ENCODE measurements around the gene FREY1.

The FREY1 gene

DNA sequence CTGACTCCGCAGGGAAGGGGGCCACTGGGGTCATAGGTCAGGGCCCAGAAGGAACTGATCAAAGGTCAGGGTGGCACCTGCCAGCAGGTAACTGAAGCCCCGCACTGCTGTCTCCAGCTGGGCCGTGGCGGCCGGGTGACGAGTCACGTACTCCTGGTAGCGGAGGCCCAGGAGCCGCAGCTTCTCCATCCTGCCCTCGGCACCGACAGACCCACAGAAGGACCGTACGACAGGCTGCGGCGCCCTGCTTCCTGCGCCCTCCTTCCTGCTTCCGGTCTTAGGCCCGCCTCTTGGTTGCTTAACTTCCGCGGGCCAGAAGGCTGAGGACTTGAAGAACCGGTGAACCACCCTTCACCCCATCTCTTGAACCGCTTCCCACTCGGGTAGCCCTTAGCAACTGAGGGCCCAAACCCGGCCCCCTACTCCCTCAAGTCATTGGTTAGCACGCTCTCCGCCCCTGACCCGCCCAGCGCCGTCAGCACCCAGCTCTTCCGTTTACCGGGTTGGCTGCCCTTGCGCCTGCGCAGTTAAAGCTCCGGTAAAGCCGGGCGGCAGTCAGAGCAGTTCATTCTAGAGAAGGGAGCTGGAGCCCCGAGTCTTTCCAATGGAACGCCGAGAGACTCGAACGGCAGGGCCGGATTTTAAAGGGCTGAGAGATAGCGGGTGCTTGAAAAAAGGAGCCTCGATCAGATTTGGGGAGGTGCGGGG, 10.7 kb upstream of the FREY1 start, which contains the start of gene PEX16:
PEX16 (minus strand) TSS at position 255 of the 708 bp plus-strand sequence; CDS start at position 189, 66 bp downstream.
- intact Hi-C loops (cut with DNase I; ENCODE audit: low total_unique reads), result loop anchor here (5.0 kb wide), 2 partner anchors 60 to 75 kb away; no protein-coding TSS in a partner anchor
- Histone ChIP-seq H3K27ac (peak within 1 kb of the TSS; percentile 87 to 89), H3K4me1 (peaks cover 10 to 45% (median 23%) of the 10 kb centered on the region in 4 donors), H3K9me3 (no peaks in the 10 kb centered on the region), H3K4me3 (peak within 1 kb of the TSS; percentile 79 to 81), H3K36me3 (peaks cover 19 to 31% (median 27%) of the 10 kb centered on the region in 3 donors), H3K27me3 (peaks cover 10 to 16% of the 10 kb centered on the region in 2 donors)
- DNase-seq, result peak; percentile 98 to 99
- no peak for TF ChIP-seq CTCF (IDR thresholded peaks at IDR 0.05)

DNA sequence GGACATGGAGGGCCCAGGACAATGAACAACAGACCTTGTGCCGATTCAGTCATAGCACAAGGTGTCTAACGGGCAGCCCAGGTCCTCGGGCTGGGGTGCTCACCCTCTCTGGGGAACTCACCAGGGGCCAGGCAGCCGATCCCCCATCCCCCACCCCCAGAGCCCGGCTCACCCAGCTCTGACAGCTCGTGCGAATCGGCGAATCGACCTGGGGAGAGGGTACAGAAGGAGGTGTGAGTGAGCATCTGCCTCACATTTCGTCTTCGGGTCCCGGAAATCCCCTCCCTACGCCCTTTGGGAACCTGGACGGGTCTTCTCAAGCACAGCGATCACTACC, 10.2 kb upstream of the FREY1 start:
- H3K9me3 ChIP-seq, result no peaks in the 10 kb centered on the region
- intact Hi-C loops (cut with DNase I; ENCODE audit: low total_unique reads), result loop anchor here (5.0 kb wide), 2 partner anchors 60 to 75 kb away; no protein-coding TSS in a partner anchor
- no peak for TF ChIP-seq CTCF (IDR thresholded peaks at IDR 0.05)
- peak overlapping the region; percentile 79 to 81 for H3K4me3 ChIP-seq
- H3K27me3 ChIP-seq, result peaks cover 5 to 11% of the 10 kb centered on the region in 2 donors
- H3K4me1 ChIP-seq, result peaks cover 4 to 40% (median 18%) of the 10 kb centered on the region in 4 donors
- peaks cover 23 to 36% (median 32%) of the 10 kb centered on the region in 3 donors for H3K36me3 ChIP-seq
- DNase-seq, result no peak
- H3K27ac ChIP-seq, result peak overlapping the region; percentile 87 to 89

DNA sequence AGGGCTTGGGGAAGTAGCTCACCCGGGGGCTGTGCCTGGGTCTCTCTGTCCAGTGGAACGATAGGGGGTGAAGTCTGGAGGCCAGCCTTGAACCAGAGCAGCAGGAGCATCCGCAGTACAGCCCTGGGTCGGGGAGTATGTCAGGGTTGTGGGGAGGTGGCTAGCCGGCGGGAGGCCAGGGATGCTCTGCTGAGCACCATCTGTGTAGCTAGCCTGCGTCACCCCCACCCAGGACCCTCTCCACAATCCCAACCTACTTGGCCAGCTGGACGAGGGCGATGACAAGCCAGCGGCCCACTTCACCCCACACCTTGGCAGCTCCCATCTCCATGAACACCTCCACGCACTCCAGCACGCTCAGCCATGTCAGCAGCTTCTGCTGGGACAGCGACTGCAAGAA, 8.4 kb upstream of the FREY1 start:
- intact Hi-C loops (cut with DNase I; ENCODE audit: low total_unique reads), result loop anchor here (5.0 kb wide), 2 partner anchors 58 to 73 kb away; no protein-coding TSS in a partner anchor
- H3K9me3 ChIP-seq, result no peaks in the 10 kb centered on the region
- no peak overlapping the region for H3K4me3 ChIP-seq
- no peaks in the 10 kb centered on the region for H3K27me3 ChIP-seq
- H3K4me1 ChIP-seq, result peaks cover 0 to 31% (median 13%) of the 10 kb centered on the region in 4 donors
- no peak for TF ChIP-seq CTCF (IDR thresholded peaks at IDR 0.05)
- peaks cover 37 to 54% (median 50%) of the 10 kb centered on the region in 3 donors for H3K36me3 ChIP-seq
- H3K27ac ChIP-seq, result no peak overlapping the region
- DNase-seq, result no peak

DNA sequence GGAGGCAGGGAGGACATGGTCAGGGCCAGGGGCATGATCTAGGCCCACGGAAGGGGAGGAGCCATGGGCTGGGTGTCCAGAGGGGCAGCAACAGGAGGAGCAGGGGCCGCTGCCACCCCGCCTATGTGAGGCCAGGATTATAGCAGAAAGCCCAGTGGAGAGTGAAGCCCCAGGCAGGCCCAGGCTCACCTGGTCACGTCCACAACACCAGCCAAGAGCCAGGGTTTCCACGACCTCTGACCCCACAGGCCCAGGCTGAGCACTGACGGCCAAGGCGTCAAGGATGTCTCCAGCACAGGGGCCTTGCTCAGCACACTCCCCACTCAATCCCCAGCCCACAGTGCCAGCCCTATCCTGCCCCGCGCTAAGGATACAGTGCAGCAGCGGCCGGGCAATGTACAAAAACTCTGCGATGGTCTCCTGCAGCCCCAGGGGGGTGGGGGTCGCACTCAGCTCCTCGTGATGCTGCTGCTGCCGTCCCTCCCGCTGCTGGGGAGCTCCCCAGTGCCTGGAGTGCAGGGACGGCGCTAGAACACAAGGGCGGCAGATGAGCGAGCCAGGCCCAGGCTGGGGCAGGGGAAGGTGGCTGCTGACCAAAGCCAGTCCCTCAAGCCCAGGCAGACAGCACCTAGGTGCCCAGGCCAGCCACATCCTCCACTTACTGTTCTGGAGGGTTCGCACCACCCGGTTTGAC, 7.0 kb upstream of the FREY1 start:
- H3K4me1 ChIP-seq, result peaks cover 0 to 29% (median 13%) of the 10 kb centered on the region in 4 donors
- no peak for TF ChIP-seq CTCF (IDR thresholded peaks at IDR 0.05)
- no peak overlapping the region for H3K4me3 ChIP-seq
- H3K27ac ChIP-seq, result no peak overlapping the region
- H3K36me3 ChIP-seq, result peaks cover 40 to 68% (median 60%) of the 10 kb centered on the region in 3 donors
- H3K9me3 ChIP-seq, result no peaks in the 10 kb centered on the region
- H3K27me3 ChIP-seq, result no peaks in the 10 kb centered on the region
- DNase-seq, result no peak
- intact Hi-C loops (cut with DNase I; ENCODE audit: low total_unique reads), result no loop called here

GRCh38 chr11:45913514-45913913, 6.4 kb upstream of the FREY1 start:
- Histone ChIP-seq H3K27ac (no peak overlapping the region), H3K4me1 (peaks cover 0 to 23% (median 13%) of the 10 kb centered on the region in 4 donors), H3K9me3 (no peaks in the 10 kb centered on the region), H3K4me3 (no peak overlapping the region), H3K36me3 (peaks cover 40 to 73% (median 60%) of the 10 kb centered on the region in 3 donors), H3K27me3 (no peaks in the 10 kb centered on the region)
- DNase-seq, result no peak
- intact Hi-C loops (cut with DNase I; ENCODE audit: low total_unique reads), result no loop called here
- TF ChIP-seq CTCF (IDR thresholded peaks at IDR 0.05), result no peak
